Hypothalamus (tissue), 51 donors: ENCODE data around the gene TNIP1.

Experiments used
- DNase-seq, 51 donors: peaks; one replicate each; lab custom pipeline; 2025; lab: John Stamatoyannopoulos, UW

TNIP1 gene

DNA sequence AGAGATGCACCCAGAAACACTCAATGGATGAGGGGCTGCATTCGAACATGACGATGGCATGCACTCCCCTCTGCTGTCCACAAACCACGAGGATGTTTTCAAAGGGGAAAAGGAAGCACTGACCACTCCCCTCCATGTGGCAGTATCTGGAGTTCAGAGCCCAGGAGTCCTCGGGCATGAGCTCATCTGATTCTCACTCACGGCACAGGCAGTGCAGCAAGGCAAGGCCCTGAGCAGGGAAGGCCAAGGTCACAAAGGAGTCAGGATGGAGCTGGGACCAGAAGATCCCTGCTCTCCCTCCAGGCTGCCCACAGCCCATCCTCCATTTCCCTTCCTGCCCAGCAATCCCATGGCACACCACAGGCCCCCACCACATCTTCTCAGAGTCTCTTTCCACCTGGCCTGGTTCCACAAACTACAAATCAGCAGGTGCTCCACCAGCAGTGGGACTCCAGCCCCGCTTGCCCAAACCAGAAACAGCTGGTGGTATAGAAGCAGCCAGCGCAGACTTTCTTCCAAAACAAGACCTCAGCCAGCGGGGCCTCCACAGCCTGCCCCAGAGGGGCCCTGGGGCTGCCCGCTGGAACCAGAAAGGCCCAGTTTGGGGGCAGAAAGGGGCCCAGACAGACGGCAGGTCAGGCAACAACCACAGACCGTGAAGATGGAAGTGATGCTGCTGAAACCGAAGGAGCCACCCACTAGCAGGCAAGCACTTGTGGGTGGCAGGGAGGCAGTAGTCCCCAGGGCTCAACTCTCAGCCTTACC lies 12.2 kb downstream of the TNIP1 start:
- DNase-seq = no peak

DNA sequence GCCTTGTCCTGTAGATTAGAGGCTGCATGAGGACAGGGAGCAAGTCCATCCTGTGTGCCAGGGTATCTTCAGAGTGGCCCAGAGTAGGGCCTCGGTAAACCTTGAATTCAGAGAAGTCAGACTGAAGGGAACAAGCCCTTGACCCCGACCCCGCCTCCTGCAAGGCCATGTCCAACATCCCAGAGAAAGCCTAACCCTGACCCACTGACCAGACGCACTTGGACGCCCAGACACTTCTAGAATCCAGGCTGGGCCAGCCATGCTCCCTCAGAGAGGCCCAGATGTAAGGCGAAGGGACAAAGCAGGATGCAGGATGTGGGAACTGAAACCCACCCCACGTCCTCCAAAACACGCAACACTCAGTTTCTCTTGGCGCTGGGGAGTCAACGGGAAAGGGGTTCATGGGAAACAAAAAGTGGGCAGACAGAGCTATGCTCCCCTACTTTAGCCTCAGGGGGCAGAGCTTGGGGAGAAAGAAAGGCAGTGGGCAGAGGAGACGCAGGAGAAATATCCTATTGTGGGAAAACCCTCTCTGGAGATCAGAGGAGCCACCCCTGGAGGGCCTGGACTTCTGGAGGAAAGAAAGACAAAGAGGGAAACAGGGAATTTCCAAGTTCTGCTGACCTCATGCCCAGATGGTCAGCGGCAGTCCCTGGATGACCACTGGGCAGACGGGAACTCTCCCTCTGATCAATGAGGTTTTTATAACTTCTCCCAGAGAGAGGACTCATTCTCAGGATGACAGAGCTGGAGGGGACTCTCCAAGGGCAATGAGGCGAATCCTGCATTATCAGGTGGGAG lies 13.0 kb downstream of the TNIP1 start:
- DNase-seq = no peak

DNA sequence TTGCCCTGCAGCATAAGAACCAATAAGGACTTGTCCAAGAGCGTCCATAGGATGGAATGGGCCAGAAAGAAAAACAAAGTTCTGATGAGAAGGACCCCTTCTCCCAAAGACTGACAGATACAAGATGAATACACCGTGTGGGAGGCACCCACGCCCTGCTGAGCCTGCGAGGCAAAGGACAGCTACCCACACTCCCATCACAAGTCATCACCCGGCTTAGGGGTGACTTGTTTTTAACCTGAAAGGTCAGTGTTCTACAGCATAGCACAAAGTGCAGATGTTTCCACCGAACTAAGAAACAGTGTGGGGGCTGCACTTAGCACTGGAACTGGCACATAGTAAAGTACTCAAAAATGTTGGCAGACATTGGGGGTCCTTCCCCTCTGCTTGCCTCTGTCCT lies 13.9 kb downstream of the TNIP1 start:
- DNase-seq = no peak

DNA sequence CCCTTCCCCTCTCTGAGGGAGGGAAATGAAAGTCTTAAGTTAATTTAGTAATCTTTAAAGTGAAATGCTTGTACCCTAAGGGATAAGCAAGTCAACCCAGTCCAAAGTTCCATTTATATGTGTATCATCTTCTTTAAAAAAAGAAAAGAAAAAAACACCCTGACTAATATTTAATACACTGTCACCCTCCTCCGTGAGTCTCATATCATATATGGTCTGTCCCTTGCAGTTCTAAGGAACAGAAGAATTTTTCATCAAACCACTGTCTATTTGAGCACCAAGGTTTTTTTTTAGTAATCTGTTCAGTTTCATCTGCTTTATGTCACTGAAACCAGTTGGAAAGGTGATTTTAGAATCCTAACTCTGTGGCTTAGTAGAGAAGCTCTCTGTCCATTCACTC lies 15.2 kb downstream of the TNIP1 start:
- DNase-seq = no peak

DNA sequence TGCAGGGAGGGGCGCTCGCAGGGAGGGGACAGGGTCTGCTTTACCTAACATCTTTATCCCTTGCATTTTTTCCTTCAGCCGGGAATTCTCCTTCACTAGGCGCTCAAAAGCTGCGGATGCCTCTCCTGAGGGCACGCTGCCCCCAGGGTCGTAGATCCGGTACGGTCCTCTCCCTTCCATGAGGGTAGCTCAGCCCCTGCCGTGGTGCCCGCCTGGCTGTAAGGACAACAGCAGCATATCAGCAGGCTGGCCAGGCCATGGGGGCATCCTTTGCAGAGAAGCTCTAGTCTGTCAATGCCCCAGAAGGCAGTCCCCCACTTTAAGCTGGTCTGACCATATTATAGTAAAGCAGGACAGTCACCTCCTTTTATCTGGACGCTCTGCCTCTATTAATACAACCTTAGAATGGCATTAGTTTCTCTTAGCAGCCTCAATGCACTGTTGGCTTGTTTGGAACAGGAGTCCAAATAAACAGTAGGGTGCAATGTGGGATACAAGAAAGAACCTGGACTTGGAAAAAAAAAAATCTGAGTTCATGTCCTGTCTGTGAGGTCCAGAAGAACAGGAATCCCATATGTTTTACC lies 15.8 kb downstream of the TNIP1 start:
- DNase-seq = no peak

DNA sequence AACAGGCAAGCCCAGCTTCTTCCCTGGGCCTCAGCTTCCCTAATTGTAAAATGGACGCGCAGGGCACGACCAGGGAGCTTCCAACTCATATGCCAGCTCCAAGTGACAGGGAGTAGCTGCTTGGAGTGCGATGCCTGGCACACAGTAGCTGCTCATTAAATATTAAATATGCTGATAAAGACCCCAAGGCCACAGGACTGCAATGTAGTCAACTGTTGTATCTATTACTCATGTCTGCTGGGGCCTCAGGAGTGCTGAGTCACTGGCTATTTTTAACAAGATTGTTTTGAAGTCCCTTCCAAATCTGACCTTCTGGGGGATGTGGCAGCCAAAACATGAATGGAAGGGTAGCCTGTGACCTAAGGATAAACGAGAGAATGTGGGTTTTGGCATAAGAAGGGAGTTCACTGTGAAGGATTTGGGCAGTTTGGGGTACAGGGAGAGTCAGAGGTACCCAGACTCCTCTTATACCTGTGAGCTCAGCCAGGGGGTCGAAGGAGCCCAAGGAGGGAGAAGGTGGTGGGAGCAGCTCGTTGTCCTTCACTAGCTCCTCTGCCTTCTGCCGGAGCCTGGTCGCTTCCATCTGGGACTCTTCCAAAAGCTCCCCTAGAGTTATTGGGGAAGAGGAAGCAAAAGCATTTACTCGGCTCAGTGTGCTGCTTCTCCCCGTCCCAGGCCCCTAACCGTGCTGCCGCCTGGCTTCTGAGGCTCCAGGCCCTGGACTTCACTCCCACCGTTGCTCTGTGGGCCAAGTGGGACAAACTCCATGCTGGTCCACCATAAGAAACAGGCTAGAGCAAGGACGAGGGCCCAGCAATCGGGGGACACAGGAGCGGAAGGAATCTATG lies 17.5 kb downstream of the TNIP1 start:
- no peak for DNase-seq

DNA sequence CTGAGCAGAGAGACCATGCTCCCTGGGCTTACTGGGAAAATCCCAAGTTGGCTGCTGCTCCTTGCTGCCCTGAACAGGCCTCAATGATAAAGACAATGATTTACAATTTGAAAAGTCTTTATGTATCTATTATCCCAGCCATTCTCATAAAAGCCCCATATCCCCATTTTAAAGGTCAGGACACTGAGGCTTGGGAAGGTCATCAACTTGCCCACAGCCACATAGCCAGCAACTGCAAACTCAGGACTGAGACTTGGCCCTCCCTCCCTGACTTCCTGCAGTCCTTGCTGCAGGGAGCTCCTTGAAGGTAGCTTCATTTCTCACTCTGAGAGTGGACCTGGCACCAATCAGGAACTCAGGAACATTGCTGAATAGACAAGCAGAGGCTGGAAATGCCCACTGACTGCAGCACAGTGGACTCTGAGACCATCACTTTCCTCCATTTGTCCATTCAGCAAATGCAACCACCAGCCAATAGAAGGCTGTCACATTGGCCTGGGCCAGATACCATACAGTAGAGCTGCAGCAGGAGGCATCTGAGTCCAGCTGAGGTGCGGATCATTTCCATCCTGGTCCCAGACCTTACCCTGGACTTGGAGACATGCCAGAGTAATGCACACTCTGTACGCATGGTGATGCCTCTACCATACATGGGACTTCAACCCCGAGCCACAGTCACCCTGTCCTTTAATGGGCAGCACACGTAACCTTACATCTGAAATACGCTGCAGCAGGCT lies 18.3 kb downstream of the TNIP1 start:
- no peak for DNase-seq

DNA sequence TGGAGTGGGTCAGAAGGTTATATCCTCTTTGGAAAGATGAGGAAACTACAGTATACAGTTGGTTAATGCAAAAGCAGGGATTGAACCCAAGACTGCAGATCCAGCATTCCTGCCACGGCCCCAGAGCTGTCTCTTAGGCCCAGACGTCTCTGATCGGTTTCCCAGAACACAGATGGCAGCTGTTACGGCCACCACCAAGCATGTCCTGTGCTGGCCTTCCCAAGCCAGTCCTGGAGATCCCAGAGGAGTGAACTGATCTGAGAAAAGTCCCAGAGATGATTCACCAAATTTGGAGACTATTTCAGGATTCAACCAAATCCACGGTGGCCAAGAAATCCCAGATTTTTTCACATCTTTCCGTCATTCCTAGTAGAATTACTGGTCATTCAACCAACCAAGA lies 20.1 kb downstream of the TNIP1 start:
- no peak for DNase-seq

DNA sequence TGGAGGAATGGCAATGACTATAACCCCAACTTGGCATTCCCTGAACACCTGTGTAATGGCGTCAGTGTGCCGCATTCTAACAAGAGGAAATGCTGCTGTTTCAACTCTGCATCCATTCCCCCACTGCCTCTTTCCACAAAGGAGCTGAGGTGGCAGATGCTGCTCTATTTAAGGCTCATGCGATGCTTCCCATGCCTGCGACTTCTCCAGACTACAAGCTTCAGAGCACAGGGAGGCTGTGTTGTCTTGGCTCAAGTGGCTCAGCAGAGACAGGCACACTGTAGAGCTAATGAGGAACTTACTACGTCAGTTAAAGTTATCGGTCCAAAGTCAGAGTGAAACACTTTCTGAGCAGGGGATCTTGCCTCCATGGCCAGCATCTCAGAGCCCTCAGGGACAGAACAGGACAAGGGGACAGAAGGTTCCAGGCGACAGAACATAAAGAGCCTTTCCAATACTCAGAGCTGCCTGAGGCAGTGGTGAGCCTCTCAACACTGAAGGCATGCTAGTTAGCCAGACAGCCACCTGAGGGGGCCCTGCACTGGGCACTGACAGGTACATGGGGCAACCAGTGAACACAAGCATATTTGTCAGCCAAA lies 21.8 kb downstream of the TNIP1 start:
- peak in 1 of 51 donors; percentile 28 for DNase-seq

DNA sequence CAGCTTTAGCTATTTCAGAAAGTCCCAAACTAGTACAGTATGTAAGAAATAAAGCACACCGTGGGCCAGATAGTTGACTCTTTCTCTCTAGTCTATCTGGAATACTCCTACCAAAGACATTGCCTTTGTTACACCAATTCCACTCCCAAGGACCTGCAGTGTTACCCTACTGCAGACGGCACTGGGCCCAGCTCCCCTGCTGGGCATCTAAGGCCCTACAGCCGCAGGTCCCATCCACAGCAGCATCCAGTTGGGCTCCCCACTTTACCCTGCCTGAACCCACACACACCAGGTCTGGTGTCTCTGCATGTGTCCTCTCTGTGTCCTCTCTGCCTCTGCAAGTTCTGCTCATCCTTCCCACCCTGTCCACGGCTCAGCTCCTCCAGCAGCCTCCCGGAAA lies 22.5 kb downstream of the TNIP1 start:
- DNase-seq = no peak

DNA sequence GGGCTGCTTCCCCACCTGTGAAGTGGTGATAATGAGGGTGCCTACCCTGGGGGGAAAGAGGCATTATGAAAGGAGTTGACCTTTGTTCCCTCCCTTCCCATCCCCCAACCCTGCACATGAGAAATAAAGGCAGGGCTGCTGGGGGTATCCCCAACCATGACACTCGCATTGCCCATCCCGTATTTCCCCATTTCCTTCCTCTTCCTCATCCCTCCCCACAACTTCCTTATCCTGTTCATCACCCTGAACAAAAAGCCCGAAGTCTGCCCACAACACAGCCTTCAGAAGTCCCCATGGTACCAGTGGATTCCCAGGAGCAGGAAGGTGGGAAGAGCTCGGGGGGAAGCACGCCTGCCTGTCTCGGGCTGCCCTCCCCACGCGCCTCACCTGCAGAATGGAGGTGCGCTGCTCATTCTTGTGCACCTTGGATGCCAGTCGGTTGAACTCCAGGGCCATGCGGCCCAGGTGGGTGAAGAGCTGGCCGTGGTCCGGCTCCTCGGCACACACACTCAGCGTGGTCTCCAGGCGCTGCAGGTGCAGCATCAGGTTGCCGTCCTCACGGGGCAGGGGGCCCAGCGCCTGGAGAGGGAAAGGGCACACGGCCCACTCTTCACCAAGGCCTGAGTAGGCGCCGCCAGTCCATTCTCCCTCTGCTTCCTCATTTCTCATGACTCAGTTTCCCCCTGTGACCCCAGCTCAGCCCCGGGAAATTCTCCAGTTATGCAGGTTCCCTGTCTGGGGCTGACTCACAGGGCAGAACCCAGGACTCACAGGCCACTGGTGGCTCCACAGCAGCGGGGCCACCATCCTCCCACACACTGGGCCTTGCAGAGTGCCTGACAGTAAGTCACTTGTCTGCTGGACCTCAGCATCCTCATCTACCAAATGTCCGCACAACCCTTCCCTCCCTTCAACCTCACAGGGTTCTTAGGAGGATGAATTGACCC lies 24.2 kb downstream of the TNIP1 start:
- no peak for DNase-seq

DNA sequence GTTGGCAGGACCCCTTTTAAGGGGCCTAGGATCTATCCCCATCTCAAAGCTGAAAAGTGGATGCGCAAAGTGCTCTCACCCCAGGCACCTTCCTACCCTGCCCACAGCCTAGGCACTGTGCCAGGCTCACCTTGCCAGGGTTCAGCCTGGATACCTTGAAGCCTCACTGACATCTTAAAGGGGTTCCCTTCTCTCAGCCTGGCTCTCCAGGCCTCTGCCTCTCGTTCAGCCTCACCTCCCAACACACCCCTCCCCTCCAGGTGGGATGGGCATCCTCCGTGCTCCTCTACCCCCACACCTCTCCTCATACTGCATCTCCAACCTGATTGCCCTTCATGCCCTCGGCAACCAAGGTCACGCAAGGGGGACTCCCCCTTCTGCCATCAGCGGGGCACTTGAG lies 25.5 kb downstream of the TNIP1 start:
- DNase-seq = no peak

DNA sequence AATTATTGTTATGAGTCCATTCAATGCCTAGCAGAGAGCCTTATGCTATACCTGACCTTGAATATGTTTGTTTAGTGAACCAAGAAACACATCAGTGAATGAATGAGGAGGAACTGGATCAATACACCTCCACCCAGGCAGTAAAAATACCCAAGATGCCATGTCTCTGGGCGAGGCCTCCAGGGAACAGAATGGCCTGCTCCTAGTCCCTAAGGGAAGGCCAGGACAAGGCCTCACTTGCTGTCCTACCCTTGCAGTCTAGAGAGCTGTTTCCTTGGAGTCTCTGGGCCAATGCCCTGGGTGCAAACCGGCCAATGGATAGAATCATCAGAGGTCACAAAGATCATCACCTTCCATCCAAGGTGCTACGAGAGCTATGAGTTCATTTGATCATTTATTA lies 26.1 kb downstream of the TNIP1 start:
- DNase-seq = no peak

DNA sequence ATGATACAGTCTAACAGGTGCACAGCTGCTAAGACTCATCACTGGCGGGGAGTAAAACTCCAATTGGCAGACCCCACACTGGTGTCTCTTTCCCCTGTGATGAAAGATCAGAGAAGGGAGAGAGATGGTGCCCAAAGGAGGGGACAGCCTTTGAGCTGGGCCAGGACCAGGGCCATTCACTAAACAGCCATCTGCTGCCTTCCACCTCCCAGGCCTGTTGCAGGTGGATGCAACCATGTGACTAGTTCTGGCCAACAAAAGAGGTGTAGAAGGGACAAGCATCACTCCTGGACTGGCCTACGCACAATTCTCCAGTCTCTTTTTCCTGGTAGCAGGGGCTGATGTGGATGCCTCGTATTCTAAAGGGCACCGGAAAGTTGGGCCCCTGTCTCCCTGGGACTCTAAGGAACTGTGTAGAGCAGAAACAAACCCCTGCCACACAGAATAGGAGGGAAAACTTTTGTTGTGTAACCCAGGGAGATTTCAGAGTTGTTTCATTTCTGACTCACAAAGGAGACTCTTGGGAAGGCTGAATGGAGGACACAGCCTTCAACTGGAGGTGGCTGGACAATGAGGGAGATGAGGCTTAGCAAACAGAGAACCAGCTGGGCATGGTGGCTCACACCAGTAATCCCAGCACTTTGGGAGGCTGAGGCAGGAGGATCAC lies 26.9 kb downstream of the TNIP1 start:
- no peak for DNase-seq

DNA sequence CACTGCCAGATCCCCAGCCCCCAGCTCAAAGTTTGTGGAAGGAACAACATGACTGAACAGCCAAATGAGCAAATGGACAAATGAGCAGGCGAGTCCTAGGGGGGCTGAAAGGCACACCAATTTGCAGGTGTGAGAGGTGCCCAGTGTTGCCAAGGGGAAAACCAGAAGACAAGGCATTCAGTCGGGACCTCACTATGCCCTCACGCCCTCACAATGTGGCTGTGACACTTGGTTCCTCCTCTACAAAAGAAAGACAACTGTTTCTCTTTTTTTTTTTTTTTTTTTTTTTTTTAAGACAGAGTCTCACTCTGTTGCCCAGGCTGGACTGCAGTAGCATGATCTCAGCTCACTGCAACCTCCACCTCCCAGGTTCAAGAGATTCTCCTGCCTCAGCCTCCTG lies 28.0 kb downstream of the TNIP1 start:
- no peak for DNase-seq

DNA sequence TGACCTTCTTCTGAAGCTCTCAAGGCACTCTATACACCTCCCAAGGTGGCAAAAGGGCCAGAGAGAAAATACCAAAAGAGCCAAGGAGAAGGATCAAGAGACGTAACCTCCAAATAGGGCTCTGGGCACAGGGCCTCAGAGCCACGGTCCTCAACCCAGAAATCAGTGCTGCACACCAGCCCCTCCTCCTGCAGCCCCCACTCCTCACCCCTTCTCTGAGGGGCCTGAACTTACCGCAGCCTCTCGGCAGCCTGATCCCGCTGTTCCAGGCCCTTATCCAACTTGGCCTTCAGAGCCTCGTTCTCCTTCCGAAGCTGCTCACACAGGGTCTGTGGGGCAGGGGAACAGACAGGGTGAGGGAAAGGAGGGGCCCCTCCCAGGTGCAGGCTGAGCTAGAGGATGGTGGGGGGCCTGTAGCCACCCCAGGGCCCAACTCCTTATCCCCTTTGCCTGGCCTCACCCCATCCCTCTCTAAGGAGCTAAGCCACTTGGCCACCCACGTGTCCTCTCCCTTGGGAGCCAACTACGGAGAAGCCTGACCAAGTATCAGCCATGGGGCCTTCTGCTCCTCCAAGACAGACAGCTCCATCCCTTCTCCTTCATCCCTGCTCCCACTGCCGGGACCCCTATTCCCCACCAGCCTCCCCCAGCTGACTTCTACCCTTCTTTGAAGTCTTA lies 28.8 kb downstream of the TNIP1 start:
- no peak for DNase-seq
